A673 (cell line): ENCODE measurements around the gene DAB2IP. TPM values are rescaled to one million over a fixed set of nuclear protein-coding genes. Genes with fewer than 3 reads are reported as not detected.

Experiments used
- BruUV-seq: library from RNA; stranded (reverse); fragments of 400-500 nt; replicated peaks from 2 replicates; lab custom pipeline; 2021; lab: Mats Ljungman, UMichigan
- CTCF ChIA-PET: fragments of 300-600 bp; sonication (Branson Sonifier 250); formaldehyde crosslinking; loops from one replicate; lab custom pipeline; 2022; ENCODE audit warnings: antibody characterized with exemption; lab: Charles Lee
- POLR2A ChIA-PET: fragments of 300-600 bp; sonication (Branson Sonifier 250); formaldehyde crosslinking; loops from one replicate; lab custom pipeline; 2022; ENCODE audit warnings: antibody characterized with exemption; ENCODE audit not compliant: low non-redundant PET; lab: Charles Lee
- DNase-seq: peaks from one replicate; pipeline ENCODE4 v3.0.0-alpha.2; 2015; ENCODE audit warnings: low spot score
- H3K27ac ChIP-seq: fragments of 200-600 bp; sonication (generic); 2 replicates; pipeline ENCODE4 v1.5.1; 2016; ENCODE audit warnings: mixed run types, low read depth, mild to moderate bottlenecking, mixed read lengths, antibody characterized with exemption, low read length; ENCODE audit not compliant: poor library complexity, severe bottlenecking
- H3K27me3 ChIP-seq: fragments of 200-600 bp; sonication (generic); replicated peaks from 2 replicates; pipeline ENCODE4 v1.6.1; 2017; ENCODE audit warnings: mixed run types, low read depth, mild to moderate bottlenecking, mixed read lengths, antibody characterized with exemption, low read length; ENCODE audit not compliant: insufficient read depth, poor library complexity
- H3K36me3 ChIP-seq: fragments of 200-600 bp; sonication (generic); 2 replicates; pipeline ENCODE4 v1.6.1; 2016; ENCODE audit warnings: mixed run types, mild to moderate bottlenecking, mixed read lengths, antibody characterized with exemption, low read length; ENCODE audit not compliant: insufficient read depth, poor library complexity, severe bottlenecking
- H3K4me1 ChIP-seq: fragments of 200-600 bp; sonication (generic); 2 replicates; pipeline ENCODE4 v1.6.1; 2017; ENCODE audit warnings: mixed run types, mild to moderate bottlenecking, mixed read lengths, antibody characterized with exemption, low read length; ENCODE audit not compliant: insufficient read depth, poor library complexity, severe bottlenecking
- H3K4me3 ChIP-seq: fragments of 200-600 bp; sonication (generic); 2 replicates; pipeline ENCODE4 v1.5.1; 2016; ENCODE audit warnings: low read depth, mixed run types, mild to moderate bottlenecking, mixed read lengths, low read length; ENCODE audit not compliant: poor library complexity, severe bottlenecking
- H3K9me3 ChIP-seq: fragments of 200-600 bp; sonication (generic); 2 replicates; pipeline ENCODE4 v1.6.1; 2016; ENCODE audit warnings: mixed run types, low read depth, mild to moderate bottlenecking, mixed read lengths, antibody characterized with exemption, low read length; ENCODE audit not compliant: poor library complexity, severe bottlenecking
- EZH2 ChIP-seq: fragments of 200-600 bp; sonication (generic); IDR thresholded peaks from 2 replicates; pipeline ENCODE4 v1.6.1; 2017; ENCODE audit warnings: borderline replicate concordance, low read depth, mild to moderate bottlenecking, mixed read lengths, antibody characterized with exemption, low read length; ENCODE audit not compliant: poor library complexity, severe bottlenecking
- intact Hi-C: fragments of 100-400 bp; cut with micrococcal nuclease; formaldehyde crosslinking; loops from one replicate; pipeline ENCODE4 v1.10.0; 2022; ENCODE audit not compliant: unreplicated experiment
- total RNA-seq: library from RNA; stranded (reverse); gene quantifications from 2 replicates; pipeline ENCODE4 v1.2.3, GENCODE V29; 2021
- TF ChIP-seq, protein P1 (sequence below): fragments of 300-800, 200-600 bp; sonication (generic); conservative IDR thresholded peaks from 2 replicates; pipeline ENCODE4 v1.5.1; 2017; ENCODE audit warnings: low read depth, mild to moderate bottlenecking, antibody characterized with exemption, low read length, moderate library complexity, mixed read lengths

DAB2IP gene
- total RNA-seq, 1 experiment from 2014 or later: 34.5 TPM

DNA sequence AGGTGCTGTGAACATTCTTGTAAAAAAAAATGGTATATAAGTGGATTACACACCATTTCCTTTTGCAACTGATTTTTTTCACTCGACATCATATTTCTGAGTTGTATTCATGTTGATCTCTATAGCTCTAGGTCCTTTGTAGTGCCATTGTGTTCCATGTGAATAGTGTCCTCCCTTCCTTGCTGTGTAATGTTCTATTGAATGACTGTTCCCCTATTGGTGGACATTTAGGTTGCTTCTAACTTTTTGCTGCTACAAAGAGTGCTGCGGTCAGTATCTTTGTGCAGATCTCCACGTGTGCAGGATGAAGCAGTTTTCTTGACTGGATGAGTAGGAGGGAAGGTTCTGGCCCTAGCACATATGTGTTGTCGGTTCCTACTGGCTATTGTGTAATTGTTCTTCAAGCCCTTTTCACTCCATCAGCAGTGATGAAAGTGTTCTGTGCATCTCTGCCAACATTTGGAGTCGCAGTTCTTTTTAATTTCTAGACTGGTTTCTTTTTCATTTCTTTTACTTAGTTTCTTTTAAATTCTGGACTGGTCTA lies 20.2 kb downstream of the DAB2IP start:
- Histone ChIP-seq H3K36me3 (peaks cover 7% of the 10 kb centered on the region), H3K9me3 (no peaks in the 10 kb centered on the region), H3K4me1 (peaks cover 29% of the 10 kb centered on the region), H3K4me3 (no peak overlapping the region), H3K27me3 (no peaks in the 10 kb centered on the region), H3K27ac (no peak overlapping the region)
- ChIA-PET CTCF (no interaction called here), POLR2A (no interaction called here)
- TF ChIP-seq EZH2: no peak
- TF ChIP-seq, protein P1, sequence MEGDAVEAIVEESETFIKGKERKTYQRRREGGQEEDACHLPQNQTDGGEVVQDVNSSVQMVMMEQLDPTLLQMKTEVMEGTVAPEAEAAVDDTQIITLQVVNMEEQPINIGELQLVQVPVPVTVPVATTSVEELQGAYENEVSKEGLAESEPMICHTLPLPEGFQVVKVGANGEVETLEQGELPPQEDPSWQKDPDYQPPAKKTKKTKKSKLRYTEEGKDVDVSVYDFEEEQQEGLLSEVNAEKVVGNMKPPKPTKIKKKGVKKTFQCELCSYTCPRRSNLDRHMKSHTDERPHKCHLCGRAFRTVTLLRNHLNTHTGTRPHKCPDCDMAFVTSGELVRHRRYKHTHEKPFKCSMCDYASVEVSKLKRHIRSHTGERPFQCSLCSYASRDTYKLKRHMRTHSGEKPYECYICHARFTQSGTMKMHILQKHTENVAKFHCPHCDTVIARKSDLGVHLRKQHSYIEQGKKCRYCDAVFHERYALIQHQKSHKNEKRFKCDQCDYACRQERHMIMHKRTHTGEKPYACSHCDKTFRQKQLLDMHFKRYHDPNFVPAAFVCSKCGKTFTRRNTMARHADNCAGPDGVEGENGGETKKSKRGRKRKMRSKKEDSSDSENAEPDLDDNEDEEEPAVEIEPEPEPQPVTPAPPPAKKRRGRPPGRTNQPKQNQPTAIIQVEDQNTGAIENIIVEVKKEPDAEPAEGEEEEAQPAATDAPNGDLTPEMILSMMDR: no peak
- intact Hi-C loops: no loop called here
- no peak for DNase-seq
- no TSS peak for BruUV-seq

DNA sequence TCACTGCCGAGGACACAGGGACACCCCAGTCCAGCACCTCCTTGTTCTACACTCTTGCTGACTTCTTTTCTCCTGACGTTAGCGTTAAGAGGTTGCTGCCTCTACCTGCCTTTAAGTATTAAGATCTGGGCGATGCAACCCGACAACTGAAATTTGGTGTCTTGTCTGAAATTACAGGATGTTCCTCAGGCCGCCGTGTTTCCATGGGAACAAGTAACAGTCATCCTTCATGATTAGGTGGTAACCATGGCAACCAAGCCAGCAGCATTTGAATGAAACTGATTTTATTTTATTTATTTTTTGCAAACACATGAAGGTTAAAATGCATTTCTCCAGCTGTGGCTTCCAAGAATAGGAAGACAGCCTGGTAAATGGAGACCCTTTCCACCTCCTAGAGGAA lies 20.8 kb downstream of the DAB2IP start:
- BruUV-seq: no TSS peak
- no peaks in the 10 kb centered on the region for H3K9me3 ChIP-seq
- H3K4me3 ChIP-seq: no peak overlapping the region
- intact Hi-C loops: no loop called here
- no peak overlapping the region for H3K27ac ChIP-seq
- ChIA-PET CTCF (no interaction called here), POLR2A (no interaction called here)
- TF ChIP-seq, protein P1: no peak
- TF ChIP-seq EZH2: no peak
- peaks cover 7% of the 10 kb centered on the region for H3K36me3 ChIP-seq
- H3K4me1 ChIP-seq: peaks cover 35% of the 10 kb centered on the region
- no peak for DNase-seq
- no peaks in the 10 kb centered on the region for H3K27me3 ChIP-seq

DNA sequence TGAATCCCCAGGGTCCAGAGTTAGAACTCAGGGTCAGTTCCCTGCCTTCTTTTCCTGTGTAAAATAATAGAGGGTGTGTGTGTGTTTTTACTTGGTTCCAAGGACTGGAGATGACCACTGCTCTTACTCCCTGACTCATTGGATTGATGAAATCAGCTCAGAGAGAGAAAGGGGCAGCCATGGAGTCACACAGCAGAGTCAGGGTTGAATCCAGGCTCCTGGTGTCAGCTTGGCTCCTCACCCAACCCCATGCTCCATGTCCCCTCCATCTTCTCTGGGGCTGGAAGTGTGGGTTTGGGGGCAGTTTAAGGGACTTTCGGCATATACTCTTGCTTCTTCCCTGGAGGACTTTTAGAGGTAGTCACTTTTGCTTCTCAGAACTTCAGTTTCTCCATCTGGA lies 21.6 kb downstream of the DAB2IP start:
- intact Hi-C loops: no loop called here
- Histone ChIP-seq H3K4me3 (no peak overlapping the region), H3K36me3 (peaks cover under 1% of the 10 kb centered on the region), H3K27ac (no peak overlapping the region), H3K27me3 (no peaks in the 10 kb centered on the region), H3K9me3 (no peaks in the 10 kb centered on the region), H3K4me1 (peaks cover 35% of the 10 kb centered on the region)
- TF ChIP-seq, protein P1: no peak
- TF ChIP-seq EZH2: no peak
- ChIA-PET CTCF (no interaction called here), POLR2A (no interaction called here)
- no peak for DNase-seq
- no TSS peak for BruUV-seq
